NCI-H2029 treated with DMSO at 0.1 percent for 48 hours (cell line): ENCODE data around the gene CACNG6.

Source experiments
- DNase-seq: peaks from one replicate; lab custom pipeline; 2025; lab: John Stamatoyannopoulos, UW

Gene CACNG6

DNA sequence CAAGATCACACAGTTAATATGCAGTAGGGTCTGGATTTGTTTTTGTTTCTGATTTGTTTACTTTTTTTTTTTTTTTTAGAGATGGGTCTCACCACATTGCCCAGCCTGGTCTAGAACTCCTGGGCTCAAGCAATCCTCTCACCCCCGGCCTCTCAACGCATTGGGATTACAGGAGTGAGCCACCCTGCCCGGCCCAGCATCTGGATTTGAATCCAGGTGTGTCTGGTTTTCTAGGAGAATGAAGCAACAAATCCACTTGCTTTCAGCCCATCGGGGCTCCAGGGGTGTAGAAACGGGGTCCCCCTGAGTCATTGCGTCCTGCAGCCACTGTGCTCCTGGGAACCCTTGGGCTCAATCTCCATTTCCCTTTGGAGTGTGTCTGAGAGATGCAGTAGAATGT is 22.1 kb upstream of the CACNG6 start:
- no peak for DNase-seq

DNA sequence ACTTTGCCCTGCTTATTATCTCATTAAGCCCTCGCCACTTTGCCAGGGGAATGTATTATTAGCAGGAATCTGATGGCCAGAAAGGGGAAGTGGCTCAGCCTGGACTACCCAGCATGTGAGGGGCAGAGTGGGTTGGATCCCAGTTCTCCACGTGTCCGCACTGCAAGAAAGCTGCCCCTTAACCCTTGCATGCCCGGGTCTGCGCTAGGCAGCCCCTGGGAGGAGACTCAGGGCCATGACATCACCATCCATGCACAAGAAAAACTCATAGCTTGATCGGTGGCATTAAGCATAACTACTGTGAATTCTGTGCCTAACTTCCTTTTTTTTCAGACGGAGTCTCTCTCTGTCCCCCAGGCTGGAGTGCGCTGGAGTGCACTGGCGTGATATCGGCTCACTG is 19.8 kb upstream of the CACNG6 start:
- no peak for DNase-seq

GRCh38 chr19:53977429-53977990 is 13.9 kb upstream of the CACNG6 start:
- peak; percentile 20 for DNase-seq

DNA sequence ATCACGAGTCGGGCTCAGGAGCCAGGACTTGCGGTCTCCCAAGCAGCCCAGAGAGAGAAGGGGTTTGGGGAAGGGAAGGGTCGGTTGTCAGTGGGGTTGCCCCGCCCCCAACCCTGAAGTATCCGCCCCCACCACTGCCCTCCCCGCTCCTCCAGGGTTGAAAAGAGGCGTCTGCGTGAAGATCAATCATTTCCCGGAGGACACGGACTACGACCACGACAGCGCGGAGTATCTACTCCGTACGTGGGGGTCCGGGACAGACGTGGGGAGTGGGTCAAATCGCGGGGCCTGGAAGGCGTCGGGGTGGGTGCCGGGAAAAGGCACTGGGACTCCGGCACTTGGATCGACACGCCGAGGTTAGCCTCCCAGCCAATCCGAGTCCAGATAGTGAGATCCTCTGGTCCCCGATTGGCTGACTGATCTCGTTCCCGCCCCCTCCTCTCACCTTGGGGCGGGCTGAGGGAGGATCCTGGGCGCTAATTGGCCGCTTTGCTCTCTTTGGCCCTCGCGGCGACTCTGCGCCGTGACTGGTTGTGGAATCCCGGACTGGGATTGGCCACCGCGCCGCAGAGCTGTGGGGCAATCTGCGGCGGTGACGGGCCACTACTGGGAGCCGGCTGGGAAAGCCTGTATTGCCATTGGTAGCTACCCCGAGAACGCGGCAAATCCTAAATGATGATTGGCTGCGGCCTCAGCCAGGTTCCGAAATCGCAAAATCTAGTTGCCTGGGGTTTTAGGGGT is 13.3 kb upstream of the CACNG6 start:
- DNase-seq, result no peak

GRCh38 chr19:53978975-53979801 is 12.2 kb upstream of the CACNG6 start:
- no peak for DNase-seq

- no peak for DNase-seq
Measured at GRCh38 chr19:53980539-53981375, 10.7 kb upstream of the CACNG6 start.

- DNase-seq, result no peak
Measured at GRCh38 chr19:53981376-53981951, 10.0 kb upstream of the CACNG6 start.

GRCh38 chr19:53982001-53982451 is 9.4 kb upstream of the CACNG6 start:
- no peak for DNase-seq

DNA sequence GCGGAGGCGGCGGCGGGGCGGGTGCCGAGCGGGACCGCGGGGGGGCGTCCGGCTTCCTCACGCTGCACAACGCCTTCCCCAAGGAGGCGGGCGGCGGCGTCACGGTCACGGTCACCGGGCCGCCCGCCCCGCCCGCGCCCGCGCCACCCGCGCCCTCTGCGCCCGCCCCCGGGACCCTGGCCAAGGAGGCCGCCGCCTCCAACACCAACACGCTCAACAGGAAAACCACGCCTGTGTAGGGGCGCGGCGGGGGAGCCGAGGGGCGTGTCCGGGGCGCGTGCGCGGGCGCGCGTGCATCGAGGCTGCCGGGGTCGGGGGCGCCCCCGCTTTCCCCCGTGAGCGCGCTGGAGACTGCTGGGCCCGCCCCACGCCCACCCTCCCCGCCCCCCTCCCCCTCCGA is 8.8 kb upstream of the CACNG6 start:
- DNase-seq, result no peak

- no peak for DNase-seq
Measured at GRCh38 chr19:53983457-53984289, 7.8 kb upstream of the CACNG6 start.

DNA sequence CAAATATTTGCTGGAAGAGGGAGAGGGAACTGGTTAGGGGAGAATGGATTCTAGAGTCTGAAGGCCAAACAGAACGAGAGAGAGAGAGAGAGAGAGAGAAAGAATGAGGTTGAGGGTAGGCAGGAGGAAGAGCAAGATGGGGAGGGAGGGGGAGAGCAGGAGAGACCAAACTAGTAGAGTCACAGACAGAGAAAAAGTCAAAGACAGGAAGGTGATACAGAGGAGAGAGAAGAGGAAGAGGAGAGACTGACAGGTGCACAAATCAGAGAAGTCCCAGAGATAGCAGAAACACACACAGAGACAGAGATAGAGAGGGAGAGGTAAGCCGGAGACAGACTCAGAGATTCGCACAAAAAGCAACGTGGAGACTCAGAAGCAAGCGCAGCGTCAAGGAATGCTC is 5.6 kb upstream of the CACNG6 start:
- DNase-seq, result no peak

DNA sequence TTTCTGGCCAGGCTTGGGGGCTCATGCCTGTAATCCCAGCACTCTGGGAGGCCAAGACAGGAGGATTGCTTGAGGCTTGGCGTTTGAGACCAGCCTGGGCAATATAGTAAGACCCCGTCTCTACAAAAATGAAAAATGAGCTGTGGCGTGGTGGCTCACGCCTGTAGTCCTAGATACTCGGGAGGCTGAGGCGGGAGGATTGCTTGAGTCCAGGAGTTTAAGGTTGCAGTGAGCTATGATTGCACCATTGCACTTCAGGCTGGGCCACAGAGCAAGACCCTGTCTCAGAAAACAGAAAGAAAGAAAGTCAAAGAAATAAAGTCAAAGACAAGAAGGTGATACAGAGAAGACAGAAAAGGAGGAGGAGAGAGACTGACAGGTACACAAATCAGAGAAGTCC is 2.5 kb upstream of the CACNG6 start:
- no peak for DNase-seq

GRCh38 chr19:53989600-53990533 is 1.6 kb upstream of the CACNG6 start:
- no peak for DNase-seq

DNA sequence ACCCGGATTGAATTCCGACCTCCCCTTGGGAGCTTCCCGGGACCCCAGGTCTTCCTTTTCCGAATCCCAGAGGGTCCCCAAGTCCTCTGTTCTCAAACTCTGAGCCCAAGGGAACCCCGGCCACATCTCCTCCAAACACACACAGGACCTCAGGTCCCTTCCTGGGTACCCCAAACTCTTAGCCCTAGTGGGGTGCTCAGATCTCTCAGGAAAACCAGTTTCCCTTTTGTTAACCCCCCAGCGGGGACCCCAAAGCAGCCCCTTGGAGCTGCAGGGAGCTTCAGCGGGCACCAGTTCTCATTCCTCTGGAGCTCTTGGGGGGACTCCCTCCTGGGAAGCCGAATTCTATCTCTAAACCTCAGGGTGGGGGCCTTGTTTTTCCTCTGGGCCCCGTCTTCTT is 774 bp downstream of the CACNG6 start:
- DNase-seq, result no peak

DNA sequence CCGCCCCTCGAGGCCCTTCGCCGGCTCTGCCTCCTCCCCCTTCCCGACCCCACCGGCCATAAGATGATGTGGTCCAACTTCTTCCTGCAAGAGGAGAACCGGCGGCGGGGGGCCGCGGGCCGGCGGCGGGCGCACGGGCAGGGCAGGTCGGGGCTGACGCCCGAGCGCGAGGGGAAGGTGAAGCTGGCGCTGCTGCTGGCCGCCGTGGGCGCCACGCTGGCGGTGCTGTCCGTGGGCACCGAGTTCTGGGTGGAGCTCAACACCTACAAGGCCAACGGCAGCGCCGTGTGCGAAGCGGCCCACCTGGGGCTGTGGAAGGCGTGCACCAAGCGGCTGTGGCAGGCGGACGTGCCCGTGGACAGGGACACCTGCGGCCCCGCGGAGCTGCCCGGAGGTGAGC is 1.4 kb downstream of the CACNG6 start:
- no peak for DNase-seq

GRCh38 chr19:53993448-53993847 is 2.0 kb downstream of the CACNG6 start:
- DNase-seq, result no peak

DNA sequence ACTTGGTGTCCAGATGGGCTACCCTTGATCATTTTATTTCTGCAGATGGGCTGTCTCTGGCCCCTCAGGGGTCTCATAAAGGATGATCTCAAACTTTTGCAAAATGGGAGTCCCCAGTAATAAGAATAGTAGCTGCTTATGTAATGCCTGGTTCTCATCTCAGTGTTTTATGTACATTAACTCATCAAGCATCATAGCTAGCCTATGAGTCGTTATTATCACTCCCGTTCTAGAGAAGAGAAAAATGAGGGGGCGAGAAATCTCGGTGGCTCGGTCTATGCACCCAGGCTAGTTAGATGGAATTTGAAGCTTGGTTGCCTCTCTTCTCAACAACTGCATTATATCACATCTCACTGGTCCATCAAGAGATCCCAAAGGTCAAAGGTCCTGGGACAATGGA is 3.4 kb downstream of the CACNG6 start:
- no peak for DNase-seq

DNA sequence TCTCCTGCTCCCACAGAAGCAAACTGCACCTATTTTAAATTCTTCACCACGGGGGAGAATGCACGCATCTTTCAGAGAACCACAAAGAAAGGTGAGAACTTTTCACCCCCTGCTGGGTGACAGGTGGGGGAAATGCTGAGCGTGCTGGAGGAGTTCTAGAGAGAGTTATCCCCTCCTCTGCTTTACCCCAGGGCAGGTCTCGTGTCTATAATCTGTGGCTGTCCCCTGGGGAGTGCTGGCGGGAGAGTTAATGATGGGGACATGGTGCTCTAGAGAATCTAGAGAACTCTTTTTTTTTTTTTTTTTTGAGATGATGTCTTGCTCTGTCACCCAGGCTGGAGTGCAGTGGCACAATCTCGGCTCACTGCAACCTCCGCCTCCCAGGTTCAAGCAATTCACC is 6.8 kb downstream of the CACNG6 start:
- no peak for DNase-seq

DNA sequence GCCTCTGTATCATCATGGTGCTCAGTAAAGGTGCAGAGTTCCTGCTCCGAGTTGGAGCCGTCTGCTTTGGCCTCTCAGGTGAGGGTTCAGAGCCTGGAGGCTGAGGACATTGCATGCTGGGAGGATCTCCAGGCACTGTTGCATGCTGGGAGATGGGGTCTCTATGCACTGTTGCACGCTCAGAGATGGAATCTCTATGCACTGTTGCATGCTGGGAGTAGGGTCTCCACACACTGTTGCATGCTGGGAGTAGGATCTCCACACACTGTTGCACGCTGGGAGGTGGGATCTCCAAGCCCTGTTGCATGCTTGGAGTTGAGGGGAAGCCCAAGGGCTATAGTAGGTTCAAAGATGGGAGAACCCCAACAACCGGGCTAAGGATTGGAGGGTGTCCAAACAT is 8.3 kb downstream of the CACNG6 start:
- no peak for DNase-seq

DNA sequence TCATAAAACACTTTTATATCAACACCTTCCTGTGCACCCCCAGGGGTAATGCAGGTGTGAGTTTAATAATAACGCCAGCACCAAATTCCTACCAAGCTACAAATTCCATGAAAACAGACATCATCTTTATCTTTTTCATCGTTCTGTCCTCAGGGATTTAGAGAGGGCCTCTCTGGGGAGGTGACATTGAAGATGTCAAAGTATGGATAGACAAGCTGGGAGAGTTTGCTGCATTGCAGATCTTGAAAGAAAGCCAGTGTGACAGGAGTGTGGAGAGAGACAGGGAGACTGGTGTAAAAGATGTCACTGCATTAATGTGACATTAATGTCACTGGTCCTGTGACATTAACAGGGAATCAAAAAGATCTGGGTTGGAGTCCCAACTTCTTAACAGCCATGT is 10.1 kb downstream of the CACNG6 start:
- DNase-seq, result no peak
